Measurements from ENCODE around the gene MMP7.

Gene MMP7

GRCh38 chr11:102572554-102573220 is 42.1 kb upstream of the MMP7 start:
- Histone ChIP-seq H3F3A (ENCODE audit: control insufficient read depth, insufficient read depth) (no peaks in the 10 kb centered on the region), H3K4me3 (ENCODE audit: low read length) (no peak overlapping the region), H3K36me3 (ENCODE audit: control insufficient read depth, low read length) (no peaks in the 10 kb centered on the region), H3K9me3 (ENCODE audit: control insufficient read depth, insufficient read depth, low read length) (peaks cover 21% of the 10 kb centered on the region), H3K79me2 (ENCODE audit: control insufficient read depth, low read length) (no peaks in the 10 kb centered on the region), H3K4me1 (ENCODE audit: control insufficient read depth, low read length) (peaks cover 22% of the 10 kb centered on the region), H3K27me3 (ENCODE audit: control insufficient read depth, low read length) (no peaks in the 10 kb centered on the region), H4K20me1 (ENCODE audit: control insufficient read depth, insufficient read depth, low read depth, low read length) (no peaks in the 10 kb centered on the region), H3K4me2 (ENCODE audit: low read length) (no peak overlapping the region), H3K9me2 (replicated peaks; ENCODE audit: control insufficient read depth, low read length) (no peaks in the 10 kb centered on the region), H3K27ac (ENCODE audit: low read depth, low read length) (no peak overlapping the region)
- TF ChIP-seq EZH2phosphoT487 (IDR thresholded peaks at IDR 0.05; ENCODE audit: borderline replicate concordance, low read length) (no peak), CTCF (IDR thresholded peaks at IDR 0.05; ENCODE audit: low read depth, low read length, poor library complexity, severe bottlenecking) (no peak)

- Histone ChIP-seq H3K9me3 (ENCODE audit: control insufficient read depth, insufficient read depth, low read length) (peaks cover 33% of the 10 kb centered on the region), H3K9me2 (replicated peaks; ENCODE audit: control insufficient read depth, low read length) (no peaks in the 10 kb centered on the region), H3K4me3 (ENCODE audit: low read length) (no peak overlapping the region), H4K20me1 (ENCODE audit: control insufficient read depth, insufficient read depth, low read depth, low read length) (no peaks in the 10 kb centered on the region), H3F3A (ENCODE audit: control insufficient read depth, insufficient read depth) (no peaks in the 10 kb centered on the region), H3K4me2 (ENCODE audit: low read length) (no peak overlapping the region), H3K36me3 (ENCODE audit: control insufficient read depth, low read length) (no peaks in the 10 kb centered on the region), H3K4me1 (ENCODE audit: control insufficient read depth, low read length) (peaks cover 7% of the 10 kb centered on the region), H3K27me3 (ENCODE audit: control insufficient read depth, low read length) (no peaks in the 10 kb centered on the region), H3K27ac (ENCODE audit: low read depth, low read length) (no peak overlapping the region), H3K79me2 (ENCODE audit: control insufficient read depth, low read length) (no peaks in the 10 kb centered on the region)
- TF ChIP-seq EZH2phosphoT487 (IDR thresholded peaks at IDR 0.05; ENCODE audit: borderline replicate concordance, low read length) (no peak), CTCF (IDR thresholded peaks at IDR 0.05; ENCODE audit: low read depth, low read length, poor library complexity, severe bottlenecking) (no peak)
Measured at GRCh38 chr11:102568851-102569250, 38.3 kb upstream of the MMP7 start.

GRCh38 chr11:102566112-102566511 is 35.6 kb upstream of the MMP7 start:
- peaks cover 31% of the 10 kb centered on the region for H3K4me1 ChIP-seq (ENCODE audit: control insufficient read depth, low read length)
- peaks cover 3% of the 10 kb centered on the region for H3F3A ChIP-seq (ENCODE audit: control insufficient read depth, insufficient read depth)
- H3K27me3 ChIP-seq (ENCODE audit: control insufficient read depth, low read length) = no peaks in the 10 kb centered on the region
- no peaks in the 10 kb centered on the region for H3K9me2 ChIP-seq (replicated peaks; ENCODE audit: control insufficient read depth, low read length)
- H3K27ac ChIP-seq (ENCODE audit: low read depth, low read length) = no peak overlapping the region
- peaks cover 29% of the 10 kb centered on the region for H3K9me3 ChIP-seq (ENCODE audit: control insufficient read depth, insufficient read depth, low read length)
- H3K36me3 ChIP-seq (ENCODE audit: control insufficient read depth, low read length) = no peaks in the 10 kb centered on the region
- no peaks in the 10 kb centered on the region for H4K20me1 ChIP-seq (ENCODE audit: control insufficient read depth, insufficient read depth, low read depth, low read length)
- no peak overlapping the region for H3K4me2 ChIP-seq (ENCODE audit: low read length)
- H3K4me3 ChIP-seq (ENCODE audit: low read length) = no peak overlapping the region
- TF ChIP-seq CTCF (IDR thresholded peaks at IDR 0.05; ENCODE audit: low read depth, low read length, poor library complexity, severe bottlenecking) (no peak), EZH2phosphoT487 (IDR thresholded peaks at IDR 0.05; ENCODE audit: borderline replicate concordance, low read length) (no peak)
- no peaks in the 10 kb centered on the region for H3K79me2 ChIP-seq (ENCODE audit: control insufficient read depth, low read length)

Measured in DOHH2 (cell line).